ENCODE measurements around the gene CD44.

- TF ChIP-seq POLR2A (IDR thresholded peaks at IDR 0.05) (no peak), CTCF (IDR thresholded peaks at IDR 0.05) (no peak)
Measured at GRCh38 chr11:35118906-35119305, 20.1 kb upstream of the CD44 start.

Data from lower leg skin (tissue), 3 donors.